Measurements from ENCODE around the gene CUBN.

The CUBN gene

DNA sequence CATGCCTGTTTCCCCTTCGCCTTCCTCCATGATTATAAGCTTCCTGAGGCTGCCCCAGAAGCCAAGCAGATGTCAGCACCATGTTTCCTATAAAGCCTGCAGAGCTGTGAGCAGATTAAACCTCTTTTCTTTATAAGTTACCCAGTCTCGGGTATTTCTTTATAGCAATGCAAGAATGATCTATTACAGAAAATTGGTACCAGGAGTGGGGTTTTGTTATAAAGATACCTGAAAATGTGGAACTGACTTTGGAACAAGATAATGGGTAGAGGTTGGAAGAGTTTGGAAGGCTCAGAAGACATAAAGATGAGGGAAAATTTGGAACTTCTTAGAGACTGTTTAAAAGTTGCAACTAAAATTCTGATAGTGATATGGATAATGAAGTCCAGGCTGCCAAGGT, 307.6 kb downstream of the CUBN start:
- Histone ChIP-seq H3K4me1 (ENCODE audit: control insufficient read depth, insufficient read depth, low read length) (no peaks in the 10 kb centered on the region), H3K36me3 (ENCODE audit: control insufficient read depth, insufficient read depth, low read length) (no peaks in the 10 kb centered on the region), H3K9ac (ENCODE audit: low read depth, low read length) (no peak overlapping the region), H3K27me3 (ENCODE audit: control insufficient read depth, insufficient read depth, low read length) (no peaks in the 10 kb centered on the region), H3K9me3 (ENCODE audit: control insufficient read depth, insufficient read depth, low read length) (peaks cover 10% of the 10 kb centered on the region), H3K4me3 (ENCODE audit: low read depth, low read length) (no peak overlapping the region)

DNA sequence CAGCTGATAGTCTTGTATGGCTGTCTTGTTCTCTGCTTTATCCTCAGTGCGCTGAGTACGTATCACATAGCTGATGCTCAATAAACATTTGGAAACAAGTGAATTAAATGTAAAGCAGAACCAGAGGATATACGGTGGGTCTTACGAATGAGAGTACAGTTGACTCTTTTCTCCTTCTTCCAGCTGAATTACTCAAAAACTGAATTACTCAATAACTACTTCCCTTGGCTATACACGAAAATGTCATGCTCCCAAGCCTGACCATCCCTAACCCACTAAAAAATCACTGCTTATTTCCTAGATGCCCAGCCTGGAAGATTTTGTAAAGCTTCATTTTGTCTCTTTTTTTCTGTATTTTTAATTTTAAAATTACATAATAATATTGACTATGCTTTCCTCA, 309.2 kb downstream of the CUBN start:
- H3K4me3 ChIP-seq (ENCODE audit: low read depth, low read length), result no peak overlapping the region
- peaks cover 10% of the 10 kb centered on the region for H3K9me3 ChIP-seq (ENCODE audit: control insufficient read depth, insufficient read depth, low read length)
- H3K4me1 ChIP-seq (ENCODE audit: control insufficient read depth, insufficient read depth, low read length), result no peaks in the 10 kb centered on the region
- no peaks in the 10 kb centered on the region for H3K36me3 ChIP-seq (ENCODE audit: control insufficient read depth, insufficient read depth, low read length)
- H3K9ac ChIP-seq (ENCODE audit: low read depth, low read length), result no peak overlapping the region
- no peaks in the 10 kb centered on the region for H3K27me3 ChIP-seq (ENCODE audit: control insufficient read depth, insufficient read depth, low read length)

DNA sequence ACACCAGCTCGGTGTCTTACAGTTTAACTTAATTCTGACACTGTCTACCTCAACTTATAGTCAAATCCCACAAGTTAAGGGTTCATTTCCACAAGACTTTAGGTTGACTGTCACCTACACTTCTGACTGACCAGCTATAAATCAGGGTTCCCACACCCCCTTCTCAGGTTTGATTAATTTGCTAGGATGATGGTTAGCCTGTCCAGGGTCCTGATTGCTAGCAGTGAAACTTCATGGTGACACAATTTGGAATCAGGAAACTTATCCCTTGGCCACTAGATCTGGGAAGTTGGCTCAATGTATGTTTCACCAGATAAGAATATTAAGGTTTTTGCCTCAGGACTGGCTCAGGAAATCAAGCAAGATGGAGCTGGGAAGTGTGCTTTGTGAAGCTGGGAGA, 309.6 kb downstream of the CUBN start:
- H3K36me3 ChIP-seq (ENCODE audit: control insufficient read depth, insufficient read depth, low read length), result no peaks in the 10 kb centered on the region
- no peaks in the 10 kb centered on the region for H3K27me3 ChIP-seq (ENCODE audit: control insufficient read depth, insufficient read depth, low read length)
- no peaks in the 10 kb centered on the region for H3K4me1 ChIP-seq (ENCODE audit: control insufficient read depth, insufficient read depth, low read length)
- H3K4me3 ChIP-seq (ENCODE audit: low read depth, low read length), result no peak overlapping the region
- H3K9ac ChIP-seq (ENCODE audit: low read depth, low read length), result no peak overlapping the region
- peaks cover 10% of the 10 kb centered on the region for H3K9me3 ChIP-seq (ENCODE audit: control insufficient read depth, insufficient read depth, low read length)

DNA sequence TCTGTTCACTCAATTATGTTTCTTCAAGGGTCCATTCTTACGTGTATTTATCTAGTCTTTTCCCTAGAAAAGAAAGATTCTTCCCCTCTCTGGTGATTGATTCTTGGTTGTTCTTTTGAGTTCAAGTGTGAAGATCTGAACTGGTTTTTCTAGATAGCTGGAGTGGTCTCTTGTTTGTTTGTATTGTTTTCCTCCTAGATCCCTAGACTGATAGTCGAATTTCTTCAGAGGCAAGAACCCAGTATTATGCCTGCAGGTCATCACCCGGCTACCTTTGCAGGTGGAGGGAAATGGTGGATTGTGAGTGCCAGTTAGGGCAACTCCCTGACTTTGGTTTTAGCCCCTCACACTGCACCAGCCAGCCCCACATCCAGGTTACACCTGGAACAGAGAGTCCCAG, 310.2 kb downstream of the CUBN start:
- no peaks in the 10 kb centered on the region for H3K4me1 ChIP-seq (ENCODE audit: control insufficient read depth, insufficient read depth, low read length)
- no peak overlapping the region for H3K4me3 ChIP-seq (ENCODE audit: low read depth, low read length)
- no peak overlapping the region for H3K9ac ChIP-seq (ENCODE audit: low read depth, low read length)
- no peaks in the 10 kb centered on the region for H3K36me3 ChIP-seq (ENCODE audit: control insufficient read depth, insufficient read depth, low read length)
- no peaks in the 10 kb centered on the region for H3K27me3 ChIP-seq (ENCODE audit: control insufficient read depth, insufficient read depth, low read length)
- peaks cover 10% of the 10 kb centered on the region for H3K9me3 ChIP-seq (ENCODE audit: control insufficient read depth, insufficient read depth, low read length)

DNA sequence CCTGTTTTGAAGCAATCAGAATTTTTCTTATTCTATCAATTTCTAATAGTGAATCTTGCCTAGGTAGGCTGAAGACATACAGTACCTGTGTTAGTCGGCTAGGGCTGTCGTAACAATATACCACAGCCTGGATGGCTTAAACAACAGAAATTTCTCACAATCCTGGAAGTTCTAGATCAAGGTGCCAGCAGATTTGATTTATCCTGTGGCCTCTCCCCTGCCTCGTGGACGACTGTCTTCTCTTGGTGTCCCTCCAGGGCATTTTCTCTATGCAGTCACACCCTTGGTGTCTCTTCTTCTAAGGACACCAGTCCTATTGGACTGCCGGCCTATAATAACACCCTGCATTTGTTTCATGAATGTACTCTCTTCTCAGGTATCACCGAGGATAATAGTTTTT, 310.6 kb downstream of the CUBN start:
- Histone ChIP-seq H3K36me3 (ENCODE audit: control insufficient read depth, insufficient read depth, low read length) (no peaks in the 10 kb centered on the region), H3K4me1 (ENCODE audit: control insufficient read depth, insufficient read depth, low read length) (no peaks in the 10 kb centered on the region), H3K4me3 (ENCODE audit: low read depth, low read length) (no peak overlapping the region), H3K27me3 (ENCODE audit: control insufficient read depth, insufficient read depth, low read length) (no peaks in the 10 kb centered on the region), H3K9ac (ENCODE audit: low read depth, low read length) (no peak overlapping the region), H3K9me3 (ENCODE audit: control insufficient read depth, insufficient read depth, low read length) (peaks cover 10% of the 10 kb centered on the region)

DNA sequence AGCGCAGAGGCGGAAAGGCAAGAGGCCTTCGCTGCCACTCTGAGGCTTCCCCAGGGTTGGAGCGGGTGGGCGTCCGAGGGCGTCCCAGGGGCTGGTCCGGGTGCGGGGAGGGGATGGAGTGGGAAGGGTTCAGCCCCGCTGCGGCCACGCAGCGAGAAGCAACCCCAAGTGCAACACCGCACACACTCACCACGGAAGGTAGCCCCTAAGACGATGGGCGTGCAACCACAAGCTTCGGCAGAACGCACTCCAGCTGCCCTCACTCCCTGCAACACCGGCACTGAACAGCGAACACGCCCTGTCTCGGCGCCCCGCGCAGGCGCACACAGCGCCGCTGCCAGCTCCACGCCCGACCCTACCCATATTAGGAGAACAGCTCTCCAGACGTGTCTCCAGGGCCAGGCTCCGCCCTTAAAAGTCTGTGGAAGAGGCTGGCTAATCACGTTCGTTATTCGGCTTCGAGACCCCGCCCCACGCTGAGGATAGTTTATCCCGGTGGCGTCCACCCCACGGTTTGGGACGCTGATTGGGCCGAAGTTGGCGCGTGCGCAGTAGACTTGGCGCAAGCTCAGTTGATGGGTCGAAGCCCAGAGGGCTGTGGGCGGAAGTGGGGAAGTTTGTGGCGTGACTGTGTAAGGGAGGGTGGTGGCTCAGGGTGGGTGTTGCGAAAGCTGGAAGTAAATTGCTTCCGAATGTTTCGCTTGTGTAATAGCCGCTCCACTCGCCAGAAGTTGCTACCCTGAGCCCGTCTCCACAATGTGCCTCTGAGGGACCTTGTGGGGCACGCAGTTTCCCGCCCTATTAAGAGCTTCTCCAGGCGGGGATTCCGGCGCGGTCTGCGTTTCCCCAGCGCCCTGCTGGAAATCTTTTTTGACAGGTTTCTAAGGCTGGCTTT, 312.2 kb downstream of the CUBN start, which contains the start of gene RSU1:
Gene RSU1 (minus strand): TSS at position 300 of the 895 bp plus-strand sequence. CDS start 343 bp downstream, outside the sequence.
- H3K4me1 ChIP-seq (ENCODE audit: control insufficient read depth, insufficient read depth, low read length), result no peaks in the 10 kb centered on the region
- no peaks in the 10 kb centered on the region for H3K9me3 ChIP-seq (ENCODE audit: control insufficient read depth, insufficient read depth, low read length)
- no peaks in the 10 kb centered on the region for H3K27me3 ChIP-seq (ENCODE audit: control insufficient read depth, insufficient read depth, low read length)
- peak within 1 kb of the TSS; percentile 98 for H3K4me3 ChIP-seq (ENCODE audit: low read depth, low read length)
- H3K9ac ChIP-seq (ENCODE audit: low read depth, low read length), result peak within 1 kb of the TSS; percentile 88
- no peaks in the 10 kb centered on the region for H3K36me3 ChIP-seq (ENCODE audit: control insufficient read depth, insufficient read depth, low read length)

DNA sequence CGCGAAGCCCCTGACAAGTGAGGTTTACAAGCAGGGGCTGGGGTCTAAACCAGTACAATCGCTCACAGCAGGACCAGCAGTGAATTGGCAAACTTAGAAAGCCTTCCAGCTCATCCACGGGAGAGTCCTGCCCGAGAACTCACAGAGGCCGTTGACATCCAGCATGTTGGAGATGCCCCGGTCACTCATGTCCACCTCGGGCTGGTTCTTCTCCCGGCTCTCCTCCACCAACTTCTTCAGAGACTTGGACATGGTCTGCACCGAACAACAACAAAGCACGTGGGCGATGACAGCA, 312.8 kb downstream of the CUBN start:
- no peaks in the 10 kb centered on the region for H3K27me3 ChIP-seq (ENCODE audit: control insufficient read depth, insufficient read depth, low read length)
- no peaks in the 10 kb centered on the region for H3K9me3 ChIP-seq (ENCODE audit: control insufficient read depth, insufficient read depth, low read length)
- H3K9ac ChIP-seq (ENCODE audit: low read depth, low read length), result peak overlapping the region; percentile 8
- H3K4me1 ChIP-seq (ENCODE audit: control insufficient read depth, insufficient read depth, low read length), result no peaks in the 10 kb centered on the region
- peak overlapping the region; percentile 98 for H3K4me3 ChIP-seq (ENCODE audit: low read depth, low read length)
- H3K36me3 ChIP-seq (ENCODE audit: control insufficient read depth, insufficient read depth, low read length), result no peaks in the 10 kb centered on the region

DNA sequence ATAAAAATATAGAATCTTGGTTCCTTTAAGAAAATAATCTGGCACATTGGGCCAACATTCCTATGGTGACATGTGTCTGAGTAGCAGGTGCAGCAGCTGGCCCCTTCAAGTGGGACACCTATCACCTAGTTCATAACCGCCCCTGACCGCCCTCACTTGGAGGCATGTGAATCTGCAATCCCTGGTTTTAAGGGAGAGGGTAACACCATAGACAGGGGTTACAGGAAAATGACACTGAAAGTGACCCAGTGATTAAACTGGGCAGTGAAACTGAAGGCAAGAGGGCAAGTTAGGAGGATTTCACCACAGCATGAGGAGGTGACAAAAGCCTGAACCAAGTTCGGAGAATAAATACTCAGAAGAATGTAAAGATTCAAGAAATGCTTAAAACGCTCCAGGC, 313.4 kb downstream of the CUBN start:
- H3K9ac ChIP-seq (ENCODE audit: low read depth, low read length), result no peak overlapping the region
- H3K4me1 ChIP-seq (ENCODE audit: control insufficient read depth, insufficient read depth, low read length), result no peaks in the 10 kb centered on the region
- peak overlapping the region; percentile 98 for H3K4me3 ChIP-seq (ENCODE audit: low read depth, low read length)
- H3K9me3 ChIP-seq (ENCODE audit: control insufficient read depth, insufficient read depth, low read length), result no peaks in the 10 kb centered on the region
- no peaks in the 10 kb centered on the region for H3K36me3 ChIP-seq (ENCODE audit: control insufficient read depth, insufficient read depth, low read length)
- no peaks in the 10 kb centered on the region for H3K27me3 ChIP-seq (ENCODE audit: control insufficient read depth, insufficient read depth, low read length)

DNA sequence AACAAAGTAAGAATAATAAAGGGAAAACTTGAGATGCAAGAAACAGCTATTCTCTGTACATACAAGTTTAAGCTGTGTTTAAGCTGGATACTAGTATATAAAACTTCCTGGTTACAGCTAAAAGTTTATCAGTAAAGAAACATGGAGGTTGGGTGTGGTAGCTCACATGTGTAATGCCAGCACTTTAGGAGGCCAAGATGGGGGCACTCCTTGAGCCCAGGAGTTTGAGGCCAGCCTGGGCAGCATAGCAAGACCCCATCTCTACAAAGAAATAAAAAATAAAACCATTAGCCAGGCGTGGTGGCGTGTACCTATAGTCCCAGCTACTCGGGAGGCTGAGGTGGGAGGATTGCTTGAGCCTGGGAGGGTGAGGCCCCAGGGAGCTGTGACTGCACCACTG, 315.6 kb downstream of the CUBN start:
- Histone ChIP-seq H3K9me3 (ENCODE audit: control insufficient read depth, insufficient read depth, low read length) (no peaks in the 10 kb centered on the region), H3K9ac (ENCODE audit: low read depth, low read length) (no peak overlapping the region), H3K27me3 (ENCODE audit: control insufficient read depth, insufficient read depth, low read length) (no peaks in the 10 kb centered on the region), H3K36me3 (ENCODE audit: control insufficient read depth, insufficient read depth, low read length) (no peaks in the 10 kb centered on the region), H3K4me3 (ENCODE audit: low read depth, low read length) (no peak overlapping the region), H3K4me1 (ENCODE audit: control insufficient read depth, insufficient read depth, low read length) (no peaks in the 10 kb centered on the region)

DNA sequence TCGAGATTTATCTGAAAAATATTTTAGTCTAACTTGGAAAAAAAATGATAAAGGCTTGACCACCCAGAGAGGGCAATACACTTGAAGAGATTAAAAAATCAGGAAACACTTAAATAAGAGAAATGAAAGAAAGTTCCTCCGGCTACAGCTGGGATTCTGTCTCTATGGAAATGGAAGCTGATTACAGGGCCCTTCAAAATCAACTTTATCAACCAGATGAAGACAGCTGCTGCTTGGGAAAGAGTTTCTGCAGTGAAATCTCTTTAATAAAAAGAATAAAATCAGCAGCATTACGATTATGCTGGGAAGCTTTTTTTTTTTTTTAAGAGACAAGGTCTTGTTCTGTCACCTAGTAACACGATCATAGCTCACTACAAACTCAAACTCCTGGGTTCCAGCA, 316.9 kb downstream of the CUBN start:
- Histone ChIP-seq H3K4me3 (ENCODE audit: low read depth, low read length) (no peak overlapping the region), H3K36me3 (ENCODE audit: control insufficient read depth, insufficient read depth, low read length) (no peaks in the 10 kb centered on the region), H3K9me3 (ENCODE audit: control insufficient read depth, insufficient read depth, low read length) (no peaks in the 10 kb centered on the region), H3K4me1 (ENCODE audit: control insufficient read depth, insufficient read depth, low read length) (no peaks in the 10 kb centered on the region), H3K27me3 (ENCODE audit: control insufficient read depth, insufficient read depth, low read length) (no peaks in the 10 kb centered on the region), H3K9ac (ENCODE audit: low read depth, low read length) (no peak overlapping the region)

DNA sequence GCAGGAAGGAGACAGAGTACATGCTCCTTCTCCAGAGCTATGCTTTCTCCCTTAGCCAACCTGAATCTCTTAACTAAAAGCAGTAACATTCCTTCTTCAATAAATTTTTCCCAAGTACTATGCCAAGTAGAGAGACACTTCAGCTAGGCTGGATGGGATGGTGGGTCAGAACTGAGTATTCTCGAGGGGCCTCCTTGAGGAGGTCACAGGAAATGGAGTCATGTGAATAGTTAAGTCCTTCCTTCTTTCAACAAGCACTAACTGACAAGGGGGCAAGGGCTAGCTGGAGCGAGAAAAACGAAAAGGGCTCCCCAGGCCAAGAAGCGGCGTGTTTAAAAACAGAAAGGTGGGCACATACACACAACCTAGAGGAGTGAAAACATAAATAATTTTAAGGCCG, 317.8 kb downstream of the CUBN start:
- Histone ChIP-seq H3K27me3 (ENCODE audit: control insufficient read depth, insufficient read depth, low read length) (no peaks in the 10 kb centered on the region), H3K9ac (ENCODE audit: low read depth, low read length) (no peak overlapping the region), H3K36me3 (ENCODE audit: control insufficient read depth, insufficient read depth, low read length) (no peaks in the 10 kb centered on the region), H3K4me1 (ENCODE audit: control insufficient read depth, insufficient read depth, low read length) (no peaks in the 10 kb centered on the region), H3K4me3 (ENCODE audit: low read depth, low read length) (no peak overlapping the region), H3K9me3 (ENCODE audit: control insufficient read depth, insufficient read depth, low read length) (no peaks in the 10 kb centered on the region)

DNA sequence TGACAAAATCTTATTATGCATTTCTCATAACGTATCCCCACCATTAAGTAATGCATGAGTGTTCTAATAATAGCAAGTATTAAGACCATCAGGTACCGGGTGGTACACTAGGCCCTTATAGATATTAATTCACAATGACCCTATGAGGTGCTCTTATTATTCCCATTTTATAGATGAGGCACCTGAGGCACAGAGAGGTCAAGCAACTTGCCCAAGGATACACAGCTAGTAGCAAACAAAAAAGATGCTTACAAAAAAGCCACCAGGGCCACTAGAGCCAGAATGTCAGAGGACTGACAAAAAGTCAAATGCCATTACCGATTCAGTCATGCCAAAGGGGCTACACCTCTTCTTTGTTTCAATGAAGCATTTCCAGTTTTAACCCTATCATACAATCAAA, 318.3 kb downstream of the CUBN start:
- no peak overlapping the region for H3K9ac ChIP-seq (ENCODE audit: low read depth, low read length)
- H3K27me3 ChIP-seq (ENCODE audit: control insufficient read depth, insufficient read depth, low read length), result no peaks in the 10 kb centered on the region
- H3K36me3 ChIP-seq (ENCODE audit: control insufficient read depth, insufficient read depth, low read length), result no peaks in the 10 kb centered on the region
- H3K4me1 ChIP-seq (ENCODE audit: control insufficient read depth, insufficient read depth, low read length), result no peaks in the 10 kb centered on the region
- no peaks in the 10 kb centered on the region for H3K9me3 ChIP-seq (ENCODE audit: control insufficient read depth, insufficient read depth, low read length)
- no peak overlapping the region for H3K4me3 ChIP-seq (ENCODE audit: low read depth, low read length)
